Gastroesophageal sphincter (tissue), 4 donors: ENCODE measurements around the gene PRKG1. TPM values are rescaled to one million over a fixed set of nuclear protein-coding genes. Genes with fewer than 3 reads are reported as not detected.

Experiments used
- ATAC-seq: fragments of 150-250 bp; one replicate; pipeline ENCODE4 v1.9.1; 2016; ENCODE audit warnings: mild to moderate bottlenecking, moderate library complexity
- H3K27ac ChIP-seq, 4 donors: fragments of 200-600 bp; sonication (generic) in 3 of 4; 1 replicate in 3 of 4; 2 replicates in 1 of 4; pipeline ENCODE4 v1.5.1; 2016 to 2019
- H3K27me3 ChIP-seq: fragments of 200-600 bp; sonication (generic); one replicate; pipeline ENCODE4 v1.5.1; 2019
- H3K36me3 ChIP-seq, 2 donors: fragments of 200-600 bp; sonication (generic); one replicate each; pipeline ENCODE4 v1.5.1; 2019; ENCODE audit warnings: control low read depth in 1 of 2
- H3K4me1 ChIP-seq, 3 donors: fragments of 200-600 bp; sonication (generic); 1 replicate in 2 of 3; 2 replicates in 1 of 3; pipeline ENCODE4 v1.5.1; 2016 to 2019; ENCODE audit warnings: control low read depth in 2 of 3
- H3K4me3 ChIP-seq, 2 donors: fragments of 200-600 bp; sonication (generic); one replicate each; pipeline ENCODE4 v1.5.1; 2019; ENCODE audit warnings: mild to moderate bottlenecking in 1 of 2, moderate library complexity in 1 of 2
- H3K9me3 ChIP-seq, 3 donors: fragments of 200-600 bp; sonication (generic); one replicate each; pipeline ENCODE4 v1.5.1; 2017 to 2019; ENCODE audit warnings: control low read depth in 2 of 3
- EP300 ChIP-seq: sonication (generic); formaldehyde crosslinking; IDR thresholded peaks from one replicate; pipeline ENCODE4 v1.6.1; 2017; ENCODE audit warnings: antibody characterized with exemption, mild to moderate bottlenecking
- POLR2A ChIP-seq, 2 donors: fragments of 450-650 bp; IDR thresholded peaks; one replicate each; pipeline ENCODE4 v1.6.1; 2017; ENCODE audit warnings: antibody characterized with exemption in 2 of 2, mild to moderate bottlenecking in 2 of 2, moderate library complexity in 1 of 2
- POLR2AphosphoS5 ChIP-seq: sonication (generic); formaldehyde crosslinking; IDR thresholded peaks from one replicate; pipeline ENCODE4 v1.6.1; 2017; ENCODE audit warnings: antibody characterized with exemption
- whole genome bisulfite sequencing, 2 donors: methylation state at CpG; one replicate each; pipeline ENCODE4 v1.1.5; 2018; ENCODE audit warnings: low coverage in 1 of 2; 5-methylcytosine and 5-hydroxymethylcytosine counted together
- total RNA-seq, 4 donors: library from RNA; depleted of rRNA; stranded (reverse); fragments of >200 nt; gene quantifications; one replicate each; pipeline ENCODE4 v1.1.0, GENCODE V29; 2016
- TF ChIP-seq, protein P1 (sequence below), 4 experiments: fragments of 200-600 bp in 2 of 4; fragments of 450-650 bp in 2 of 4; sonication (generic) in 1 of 4; IDR thresholded peaks; one replicate each; pipeline ENCODE4 v1.5.1; 2017 to 2019; ENCODE audit warnings: antibody characterized with exemption in 4 of 4, mild to moderate bottlenecking in 2 of 4, moderate library complexity in 2 of 4

PRKG1 gene
- total RNA-seq, 4 donors from 2014 or later, result 27.5 to 73.2 (median 39.2) TPM

DNA sequence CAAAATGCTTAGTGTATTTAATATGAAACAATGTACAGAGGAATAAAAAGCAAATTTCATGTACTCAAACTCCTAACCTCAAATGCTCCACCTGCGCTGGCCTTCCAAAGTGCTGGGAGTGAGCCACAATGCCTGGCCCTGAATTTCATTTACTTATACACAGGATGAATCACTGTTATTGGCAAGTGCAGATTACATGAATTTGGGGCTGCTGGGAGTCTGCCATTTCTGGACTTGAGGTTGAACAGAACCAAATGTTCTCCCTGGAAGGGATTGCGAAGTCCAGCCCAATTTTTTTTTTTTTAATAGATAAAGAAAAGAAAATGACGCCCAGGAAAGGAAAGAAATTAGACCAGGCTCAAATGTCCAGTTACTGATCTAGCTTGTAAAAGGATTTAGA, 631.9 kb downstream of the PRKG1 start:
- H3K4me1 ChIP-seq, result peaks cover 0 to 44% (median 20%) of the 10 kb centered on the region in 3 donors
- peak; percentile 87 for ATAC-seq
- no peaks in the 10 kb centered on the region for H3K36me3 ChIP-seq
- H3K27me3 ChIP-seq, result no peaks in the 10 kb centered on the region
- H3K4me3 ChIP-seq, result no peak overlapping the region
- no peaks in the 10 kb centered on the region for H3K9me3 ChIP-seq
- peak overlapping the region; percentile 84 to 98 (median 84) for H3K27ac ChIP-seq
- 23 to 35% methylated on average over 2 to 3 of the region's 3 CpGs for WGBS, 2 donors
- TF ChIP-seq POLR2AphosphoS5 (peak; percentile 91), POLR2A (IDR thresholded peaks at IDR 0.05) (no peak), EP300 (no peak)
- TF ChIP-seq, protein P1, sequence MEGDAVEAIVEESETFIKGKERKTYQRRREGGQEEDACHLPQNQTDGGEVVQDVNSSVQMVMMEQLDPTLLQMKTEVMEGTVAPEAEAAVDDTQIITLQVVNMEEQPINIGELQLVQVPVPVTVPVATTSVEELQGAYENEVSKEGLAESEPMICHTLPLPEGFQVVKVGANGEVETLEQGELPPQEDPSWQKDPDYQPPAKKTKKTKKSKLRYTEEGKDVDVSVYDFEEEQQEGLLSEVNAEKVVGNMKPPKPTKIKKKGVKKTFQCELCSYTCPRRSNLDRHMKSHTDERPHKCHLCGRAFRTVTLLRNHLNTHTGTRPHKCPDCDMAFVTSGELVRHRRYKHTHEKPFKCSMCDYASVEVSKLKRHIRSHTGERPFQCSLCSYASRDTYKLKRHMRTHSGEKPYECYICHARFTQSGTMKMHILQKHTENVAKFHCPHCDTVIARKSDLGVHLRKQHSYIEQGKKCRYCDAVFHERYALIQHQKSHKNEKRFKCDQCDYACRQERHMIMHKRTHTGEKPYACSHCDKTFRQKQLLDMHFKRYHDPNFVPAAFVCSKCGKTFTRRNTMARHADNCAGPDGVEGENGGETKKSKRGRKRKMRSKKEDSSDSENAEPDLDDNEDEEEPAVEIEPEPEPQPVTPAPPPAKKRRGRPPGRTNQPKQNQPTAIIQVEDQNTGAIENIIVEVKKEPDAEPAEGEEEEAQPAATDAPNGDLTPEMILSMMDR (IDR thresholded peaks at IDR 0.05), result no peak

- H3K27me3 ChIP-seq, result no peaks in the 10 kb centered on the region
- no peaks in the 10 kb centered on the region for H3K36me3 ChIP-seq
- H3K27ac ChIP-seq, result peak overlapping the region; percentile 84 to 98 (median 84)
- no peak overlapping the region for H3K4me3 ChIP-seq
- TF ChIP-seq, protein P1 (IDR thresholded peaks at IDR 0.05), result no peak
- peak; percentile 63 for TF ChIP-seq POLR2AphosphoS5
- no peak for TF ChIP-seq EP300
- ATAC-seq, result peak; percentile 72
- 37 to 51% methylated on average over 5 to 6 of the region's 6 CpGs for WGBS, 2 donors
- no peaks in the 10 kb centered on the region for H3K9me3 ChIP-seq
- H3K4me1 ChIP-seq, result peaks cover 0 to 44% (median 20%) of the 10 kb centered on the region in 3 donors
Observed at GRCh38 chr10:51707392-51707791, 633.1 kb downstream of the PRKG1 start.

- TF ChIP-seq POLR2AphosphoS5, result no peak
- TF ChIP-seq POLR2A (IDR thresholded peaks at IDR 0.05), result no peak
- TF ChIP-seq, protein P1 (IDR thresholded peaks at IDR 0.05), result no peak
- no peak for TF ChIP-seq EP300
- no peaks in the 10 kb centered on the region for H3K36me3 ChIP-seq
- 62 to 71% methylated on average over 4 to 5 of the region's 5 CpGs for WGBS, 2 donors
- peak overlapping the region; percentile 84 to 98 (median 84) for H3K27ac ChIP-seq
- H3K4me1 ChIP-seq, result peaks cover 0 to 44% (median 20%) of the 10 kb centered on the region in 3 donors
- ATAC-seq, result no peak
- no peak overlapping the region for H3K4me3 ChIP-seq
- H3K9me3 ChIP-seq, result no peaks in the 10 kb centered on the region
- no peaks in the 10 kb centered on the region for H3K27me3 ChIP-seq
Observed at GRCh38 chr10:51707821-51708424, 633.6 kb downstream of the PRKG1 start.

- peaks cover 0 to 44% (median 20%) of the 10 kb centered on the region in 3 donors for H3K4me1 ChIP-seq
- peak overlapping the region; percentile 84 to 98 (median 84) for H3K27ac ChIP-seq
- no peaks in the 10 kb centered on the region for H3K9me3 ChIP-seq
- H3K36me3 ChIP-seq, result no peaks in the 10 kb centered on the region
- no peak for TF ChIP-seq EP300
- TF ChIP-seq, protein P1 (IDR thresholded peaks at IDR 0.05), result no peak
- TF ChIP-seq POLR2A (IDR thresholded peaks at IDR 0.05), result no peak
- TF ChIP-seq POLR2AphosphoS5, result no peak
- H3K27me3 ChIP-seq, result no peaks in the 10 kb centered on the region
- no CpG with 5 or more reads among the region's 2 CpGs for WGBS, 2 donors
- no peak overlapping the region for H3K4me3 ChIP-seq
- ATAC-seq, result no peak
Observed at GRCh38 chr10:51708609-51709008, 634.3 kb downstream of the PRKG1 start.

DNA sequence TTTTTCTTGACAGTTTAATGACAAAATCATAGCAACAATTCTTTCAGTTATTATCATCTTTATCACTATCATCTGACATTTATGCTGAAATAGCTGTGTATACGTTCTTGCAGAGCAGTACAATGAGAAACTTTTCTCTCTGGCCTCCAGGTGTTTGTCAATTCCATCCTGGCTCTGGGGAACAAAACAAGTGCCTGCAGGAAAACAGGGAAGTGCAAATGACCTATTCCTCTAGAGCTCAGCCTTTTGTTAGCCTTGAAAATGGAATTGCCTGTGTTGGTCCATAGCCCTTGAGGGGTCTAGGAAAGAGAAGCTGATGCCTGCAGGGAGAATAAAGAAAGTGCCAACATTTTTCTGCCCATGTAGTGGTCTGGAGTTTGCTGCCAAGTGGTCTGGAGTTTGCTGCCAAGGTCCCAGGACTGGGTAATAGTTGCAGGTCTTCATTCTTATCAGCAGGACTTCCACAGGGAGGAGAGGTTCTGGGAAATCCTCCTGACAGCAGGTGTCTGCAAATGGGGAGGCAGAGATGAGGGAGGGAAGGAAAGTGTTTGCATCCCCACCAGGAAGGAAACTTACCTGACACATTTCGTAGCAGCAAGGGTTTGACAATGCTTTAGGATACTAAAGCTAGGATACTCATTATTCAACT, 635.2 kb downstream of the PRKG1 start:
- H3K4me1 ChIP-seq, result peaks cover 0 to 44% (median 20%) of the 10 kb centered on the region in 3 donors
- no peaks in the 10 kb centered on the region for H3K27me3 ChIP-seq
- WGBS, 2 donors, result 77 to 88% methylated on average over 2 of the region's 2 CpGs
- H3K36me3 ChIP-seq, result no peaks in the 10 kb centered on the region
- ATAC-seq, result no peak
- H3K27ac ChIP-seq, result peak overlapping the region in 1 of 4 donors; percentile 84
- H3K9me3 ChIP-seq, result no peaks in the 10 kb centered on the region
- TF ChIP-seq, protein P1 (IDR thresholded peaks at IDR 0.05), result no peak
- TF ChIP-seq POLR2AphosphoS5, result no peak
- H3K4me3 ChIP-seq, result no peak overlapping the region
